HG03521 (cell line): Measurements from ENCODE around the gene BAHCC1.

Experiments
- ATAC-seq: cut with Tn5 transposase; IDR thresholded peaks from one replicate; pipeline ENCODE4 v1.9.1; 2021; ENCODE audit warnings: mild to moderate bottlenecking, moderate library complexity; ENCODE audit not compliant: unreplicated experiment

Gene BAHCC1

DNA sequence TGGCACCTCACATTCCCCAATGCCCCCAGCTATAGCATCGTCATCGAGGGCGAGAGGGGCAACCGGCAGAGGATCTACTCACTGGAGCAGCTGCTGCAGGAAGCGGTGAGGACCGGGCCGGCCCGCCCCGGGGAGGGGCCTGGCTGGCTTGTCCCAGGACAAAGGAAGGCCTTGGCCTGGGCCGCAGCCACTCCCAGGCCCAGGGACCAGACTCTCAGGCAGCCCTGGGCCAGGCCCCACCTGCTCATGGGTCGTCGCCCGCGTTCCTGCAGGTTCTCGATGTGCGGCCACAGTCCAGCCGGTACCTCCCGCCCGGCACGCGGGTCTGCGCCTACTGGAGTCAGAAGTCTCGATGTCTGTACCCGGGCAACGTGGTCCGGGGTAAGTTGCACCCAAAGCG is 64.0 kb downstream of the BAHCC1 start:
- ATAC-seq: no peak

DNA sequence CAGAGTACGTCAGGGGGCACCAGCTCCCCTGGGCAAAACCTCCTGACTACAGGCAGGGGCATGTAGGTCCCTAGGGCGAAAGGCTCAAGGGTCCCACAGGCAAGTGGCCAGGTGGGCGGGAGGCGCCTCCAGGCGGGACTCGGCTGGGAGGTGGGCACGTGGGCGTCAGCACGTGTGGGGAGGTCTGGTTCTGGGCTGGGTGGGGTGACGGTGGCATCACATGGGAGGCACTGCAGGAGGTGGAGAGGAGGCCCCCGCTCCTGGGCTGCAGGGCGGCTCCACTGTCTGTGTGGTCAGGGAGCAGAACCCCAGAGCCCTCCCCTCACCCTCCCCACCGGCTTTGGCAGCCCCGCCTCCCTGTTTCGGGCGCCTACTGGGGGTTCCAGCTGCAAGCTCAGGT is 64.6 kb downstream of the BAHCC1 start:
- ATAC-seq: no peak

DNA sequence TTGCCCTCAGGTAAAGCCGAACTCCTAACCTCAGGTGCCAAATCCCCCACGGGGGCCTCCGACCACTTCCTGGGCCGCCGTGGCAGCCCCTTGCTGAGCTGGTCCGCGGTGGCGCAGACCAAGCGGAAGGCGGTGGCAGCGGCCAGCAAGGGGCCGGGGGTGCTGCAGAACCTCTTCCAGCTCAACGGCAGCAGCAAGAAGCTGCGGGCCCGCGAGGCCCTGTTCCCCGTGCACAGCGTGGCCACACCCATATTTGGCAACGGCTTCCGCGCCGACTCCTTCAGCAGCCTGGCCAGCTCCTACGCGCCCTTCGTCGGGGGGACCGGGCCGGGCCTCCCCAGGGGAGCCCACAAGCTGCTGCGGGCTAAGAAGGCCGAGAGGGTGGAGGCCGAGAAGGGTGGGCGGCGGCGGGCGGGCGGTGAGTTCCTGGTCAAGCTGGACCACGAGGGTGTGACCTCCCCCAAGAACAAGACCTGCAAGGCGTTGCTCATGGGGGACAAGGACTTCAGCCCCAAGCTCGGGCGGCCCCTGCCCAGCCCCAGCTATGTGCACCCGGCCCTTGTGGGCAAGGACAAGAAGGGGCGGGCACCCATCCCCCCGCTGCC is 65.7 kb downstream of the BAHCC1 start:
- ATAC-seq: no peak

GRCh38 chr17:81461607-81462500 is 66.6 kb downstream of the BAHCC1 start:
- ATAC-seq: no peak

- ATAC-seq: no peak
These were observed 67.4 kb downstream of the BAHCC1 start for GRCh38 chr17:81462506-81463125.

- no peak for ATAC-seq
These were observed 68.2 kb downstream of the BAHCC1 start for GRCh38 chr17:81463506-81463905.

- no peak for ATAC-seq
These were observed 69.3 kb downstream of the BAHCC1 start for GRCh38 chr17:81464586-81464985.

GRCh38 chr17:81465910-81466309 is 70.7 kb downstream of the BAHCC1 start:
- ATAC-seq: no peak

GRCh38 chr17:81466564-81467472 is 71.6 kb downstream of the BAHCC1 start:
- ATAC-seq: no peak

GRCh38 chr17:81468111-81468769 is 73.0 kb downstream of the BAHCC1 start:
- no peak for ATAC-seq

DNA sequence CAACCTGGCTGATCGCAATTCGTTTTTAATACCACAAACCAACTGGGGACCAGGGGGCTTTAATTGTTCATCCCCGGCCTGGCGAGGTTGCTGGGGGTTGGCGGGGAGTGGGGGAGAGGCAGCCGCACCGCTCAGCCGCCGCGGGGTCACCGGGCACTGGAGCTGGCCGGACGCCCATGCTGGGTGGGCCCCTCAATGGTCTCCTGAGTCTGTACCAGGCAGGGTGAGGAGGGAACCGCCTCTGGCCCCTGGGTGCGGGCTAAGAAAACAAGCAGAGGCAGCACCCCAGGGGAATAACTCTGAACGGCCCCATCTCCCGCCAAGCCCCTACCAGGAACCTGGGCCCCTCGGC is 73.5 kb downstream of the BAHCC1 start:
- ATAC-seq: no peak

DNA sequence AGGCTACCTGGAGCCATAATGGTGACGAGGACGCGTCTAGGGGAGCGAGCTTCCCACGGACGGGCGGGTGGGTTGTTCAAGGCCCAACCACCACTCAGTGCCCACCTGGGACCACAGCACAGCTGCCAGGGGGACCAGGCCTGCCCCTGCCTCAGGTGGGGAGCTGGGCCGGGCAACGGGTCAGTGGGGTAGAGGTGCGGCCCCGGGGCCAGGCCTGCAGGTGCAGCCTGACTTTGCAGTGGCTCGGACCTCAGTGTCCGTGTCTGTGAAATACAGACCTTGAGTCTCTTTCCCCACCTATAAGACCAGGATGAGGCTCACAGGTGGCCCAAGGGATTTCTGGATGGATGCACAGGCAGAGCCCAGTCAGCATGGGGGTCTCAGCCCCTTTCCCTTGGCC is 74.0 kb downstream of the BAHCC1 start:
- no peak for ATAC-seq

- no peak for ATAC-seq
These were observed 75.2 kb downstream of the BAHCC1 start for GRCh38 chr17:81470270-81470943.

DNA sequence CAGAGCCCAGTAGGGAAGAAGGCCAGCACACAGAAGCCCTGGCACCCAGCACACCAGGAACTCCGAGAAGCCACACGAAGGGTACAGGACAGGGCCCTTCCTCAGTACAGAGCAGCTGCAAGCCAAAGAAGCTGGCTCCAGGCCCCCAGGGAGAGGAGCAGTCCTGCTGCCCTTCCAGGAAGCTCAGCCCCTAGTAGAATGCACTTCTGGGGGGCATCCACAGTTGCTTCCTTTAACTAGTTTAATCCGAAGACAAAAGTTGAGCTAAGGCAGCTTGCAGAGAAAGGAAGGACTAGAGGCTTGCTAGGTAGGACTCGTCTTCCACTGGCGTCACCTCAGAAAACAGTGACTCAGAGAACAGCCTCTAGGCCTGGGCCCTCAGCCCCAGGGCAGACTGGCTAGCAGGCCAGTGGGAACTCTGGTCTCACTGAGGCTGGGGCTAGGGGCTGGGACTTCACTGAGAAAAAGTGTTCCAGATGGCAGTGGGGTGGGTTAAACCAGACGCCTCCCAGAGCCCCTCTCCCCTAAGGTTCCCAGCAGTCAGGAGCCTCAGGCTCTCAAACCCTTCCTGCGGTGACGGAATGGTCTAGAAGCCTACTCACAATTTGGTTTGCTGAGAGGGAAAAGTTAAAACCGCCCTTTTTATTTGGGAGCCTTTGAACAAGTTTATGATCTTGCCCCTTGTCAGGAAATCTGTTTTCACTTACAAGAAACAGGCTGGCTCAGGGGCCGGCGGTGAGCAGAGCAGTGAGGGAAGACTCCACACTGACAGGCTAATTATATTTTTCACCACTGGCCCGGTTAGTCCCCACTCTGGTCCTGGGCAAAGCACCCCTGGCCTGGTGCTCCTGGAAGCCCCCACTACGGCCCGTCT is 75.9 kb downstream of the BAHCC1 start:
- ATAC-seq: no peak

DNA sequence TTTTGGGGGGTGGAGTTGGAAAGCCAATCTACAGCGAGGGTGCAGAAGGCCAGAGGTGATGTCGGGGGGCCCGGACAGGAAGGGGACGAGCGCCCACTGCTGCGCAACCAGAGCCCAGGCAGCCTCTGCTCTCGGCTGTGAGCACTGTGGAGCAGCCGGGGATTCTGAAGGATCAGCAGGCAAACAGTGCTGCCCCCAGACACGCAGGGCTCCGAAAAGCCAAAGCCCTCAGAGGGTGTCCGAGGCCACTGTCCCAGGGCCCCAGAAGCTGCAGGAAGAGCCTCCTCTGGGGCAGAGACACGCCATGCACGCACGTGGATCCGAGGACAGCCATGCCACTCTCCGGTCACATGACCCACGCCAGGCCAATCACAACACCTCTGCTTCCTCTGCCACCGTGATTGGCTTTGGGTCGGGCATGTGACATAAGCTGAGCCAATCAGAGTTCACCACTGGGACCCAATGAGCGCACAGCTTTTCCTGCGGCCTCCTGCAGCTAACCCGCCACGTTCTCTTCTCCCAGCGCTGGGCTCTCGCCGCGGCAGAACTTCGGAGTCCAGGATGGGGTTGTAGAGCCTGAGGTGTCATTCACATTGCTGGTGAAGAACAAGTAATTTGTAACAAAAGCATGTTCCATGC is 76.7 kb downstream of the BAHCC1 start:
- ATAC-seq: no peak

- no peak for ATAC-seq
These were observed 77.8 kb downstream of the BAHCC1 start for GRCh38 chr17:81473019-81473418.

GRCh38 chr17:81474958-81475357 is 79.7 kb downstream of the BAHCC1 start:
- ATAC-seq: no peak

- no peak for ATAC-seq
These were observed 80.8 kb downstream of the BAHCC1 start for GRCh38 chr17:81476097-81476496.

GRCh38 chr17:81476635-81477034 is 81.4 kb downstream of the BAHCC1 start:
- ATAC-seq: no peak
